ENCODE measurements around the gene CALCB. TPM values are rescaled to one million over a fixed set of nuclear protein-coding genes. Genes with fewer than 3 reads are reported as not detected.

CALCB gene
- total and polyA plus RNA-seq, 2 of the 4 experiments (the other 2 are of a cell fraction): not detected

DNA sequence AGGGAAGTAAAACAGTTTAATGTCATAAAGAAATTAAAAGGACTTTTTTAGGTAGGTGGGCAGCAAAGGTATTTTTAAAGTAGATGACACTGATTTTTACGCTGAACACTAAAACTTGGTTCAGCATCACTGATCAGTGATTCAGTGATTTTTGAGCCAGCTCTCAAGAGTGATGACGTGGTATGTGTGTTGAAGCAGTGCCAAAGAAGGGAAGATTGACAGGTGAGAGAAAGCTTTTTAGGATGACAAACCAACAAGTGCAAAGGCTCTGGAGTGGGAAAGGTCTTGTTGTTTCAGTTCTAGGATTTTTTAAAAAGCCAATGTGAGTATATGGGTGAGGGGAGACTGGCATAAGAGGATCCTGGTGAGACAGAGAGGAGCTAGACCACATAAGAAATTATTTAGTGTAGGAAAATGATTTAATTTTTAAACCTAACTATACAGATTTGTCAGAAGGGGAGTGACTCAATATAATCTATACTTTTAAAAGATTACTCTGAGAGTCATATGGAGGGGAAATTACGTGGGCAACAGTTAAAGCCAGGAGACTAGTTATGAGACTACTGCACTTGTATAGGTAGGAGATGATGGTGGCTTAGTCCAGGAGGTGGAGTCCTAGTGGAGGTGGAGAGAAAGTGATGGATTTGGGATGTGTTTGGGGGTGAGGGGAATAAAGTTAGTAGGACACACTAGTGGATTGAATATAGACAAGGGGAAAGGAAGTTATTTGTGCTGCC, 17.6 kb upstream of the CALCB start:
- Histone ChIP-seq H4K5ac (ENCODE audit: low read depth, low read length) (no peak overlapping the region), H3K4me1 (ENCODE audit: control insufficient read depth, insufficient read depth, low read length) (no peaks in the 10 kb centered on the region), H4K8ac (ENCODE audit: low read depth in 2 of 2, low read length in 2 of 2) (no peak overlapping the region), H3K27ac (ENCODE audit: insufficient read depth, low read length) (no peak overlapping the region), H3K79me1 (ENCODE audit: low read depth in 1 of 2, low read length in 2 of 2) (no peaks in the 10 kb centered on the region), H2BK20ac (ENCODE audit: low read depth, low read length) (no peak overlapping the region), H2AK9ac (replicated peaks; ENCODE audit: low read depth, low read length, poor library complexity) (no peak overlapping the region), H3K4ac (ENCODE audit: low read depth, low read length) (no peak overlapping the region), H2BK5ac (ENCODE audit: low read depth, low read length, poor library complexity, severe bottlenecking) (no peak overlapping the region), H2BK120ac (ENCODE audit: low read depth, low read length) (no peak overlapping the region), H3K9me1 (ENCODE audit: insufficient read depth, low read length) (no peaks in the 10 kb centered on the region), H2BK15ac (ENCODE audit: low read depth, low read length) (no peak overlapping the region), H3K56ac (ENCODE audit: extremely low read depth, insufficient read depth, low read length) (no peak overlapping the region), H3K18ac (ENCODE audit: low read depth, low read length) (no peak overlapping the region), H3K14ac (replicated peaks; ENCODE audit: low read depth, low read length) (no peak overlapping the region), H3K27me3 (ENCODE audit: control insufficient read depth, insufficient read depth, low read length) (no peaks in the 10 kb centered on the region), H3K9ac (ENCODE audit: low read depth, low read length) (no peak overlapping the region), H3K4me2 (ENCODE audit: low read depth, low read length) (no peak overlapping the region), H4K20me1 (ENCODE audit: insufficient read depth, low read length) (no peaks in the 10 kb centered on the region), H3K36me3 (ENCODE audit: control insufficient read depth, insufficient read depth, low read length) (no peaks in the 10 kb centered on the region), H3K4me3 (ENCODE audit: insufficient read depth, low read depth, low read length) (no peak overlapping the region), H2AK5ac (ENCODE audit: low read depth, low read length) (no peak overlapping the region), H2AFZ (replicated peaks; ENCODE audit: low read length, poor library complexity) (no peak overlapping the region), H3K9me3 (ENCODE audit: control insufficient read depth, insufficient read depth, low read length) (no peaks in the 10 kb centered on the region), H4K91ac (ENCODE audit: insufficient read depth, low read depth, low read length) (no peak overlapping the region), H3K23ac (ENCODE audit: low read depth, low read length) (no peak overlapping the region)
- intact Hi-C loops (cut with micrococcal nuclease): no loop called here
- ATAC-seq (ENCODE audit: low read depth) (no peak), DNase-seq (no peak)
- BruUV-seq (replicated peaks): no TSS peak
- in situ Hi-C loops (cut with MboI; ENCODE audit: low sequenced_read_pairs): no loop called here
- dilution Hi-C loops (cut with HindIII; ENCODE audit: low sequenced_read_pairs, unreplicated experiment): no loop called here
- ChIA-PET POLR2A (ENCODE audit: unreplicated experiment) (interaction anchor here (0.5 kb wide), 1 partner anchor 49 kb away, joined by 3 read pairs; no protein-coding TSS in a partner anchor), CTCF (no interaction called here)
- WGBS, 2 experiments (ENCODE audit: extremely low coverage in 2 of 2, insufficient read length in 1 of 2): 49% methylated on average over 2 of the region's 3 CpGs; no CpG with 5 or more reads in 1 of the 2 experiments
- TF ChIP-seq MAFK (IDR thresholded peaks at IDR 0.05; ENCODE audit: low read depth, low read length): no peak
- TF ChIP-seq RAD21 (IDR thresholded peaks at IDR 0.05; ENCODE audit: low read length): no peak
- TF ChIP-seq FOS (IDR thresholded peaks at IDR 0.05; ENCODE audit: low read depth, low read length): no peak
- TF ChIP-seq POLR2A (IDR thresholded peaks at IDR 0.05; ENCODE audit: low read depth, low read length): no peak
- TF ChIP-seq SMC3 (IDR thresholded peaks at IDR 0.05; ENCODE audit: low read depth, low read length): no peak
- TF ChIP-seq, protein P1, sequence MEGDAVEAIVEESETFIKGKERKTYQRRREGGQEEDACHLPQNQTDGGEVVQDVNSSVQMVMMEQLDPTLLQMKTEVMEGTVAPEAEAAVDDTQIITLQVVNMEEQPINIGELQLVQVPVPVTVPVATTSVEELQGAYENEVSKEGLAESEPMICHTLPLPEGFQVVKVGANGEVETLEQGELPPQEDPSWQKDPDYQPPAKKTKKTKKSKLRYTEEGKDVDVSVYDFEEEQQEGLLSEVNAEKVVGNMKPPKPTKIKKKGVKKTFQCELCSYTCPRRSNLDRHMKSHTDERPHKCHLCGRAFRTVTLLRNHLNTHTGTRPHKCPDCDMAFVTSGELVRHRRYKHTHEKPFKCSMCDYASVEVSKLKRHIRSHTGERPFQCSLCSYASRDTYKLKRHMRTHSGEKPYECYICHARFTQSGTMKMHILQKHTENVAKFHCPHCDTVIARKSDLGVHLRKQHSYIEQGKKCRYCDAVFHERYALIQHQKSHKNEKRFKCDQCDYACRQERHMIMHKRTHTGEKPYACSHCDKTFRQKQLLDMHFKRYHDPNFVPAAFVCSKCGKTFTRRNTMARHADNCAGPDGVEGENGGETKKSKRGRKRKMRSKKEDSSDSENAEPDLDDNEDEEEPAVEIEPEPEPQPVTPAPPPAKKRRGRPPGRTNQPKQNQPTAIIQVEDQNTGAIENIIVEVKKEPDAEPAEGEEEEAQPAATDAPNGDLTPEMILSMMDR (conservative IDR thresholded peaks at IDR 0.05; ENCODE audit: low read depth, low read length): no peak
- TF ChIP-seq, protein P2, sequence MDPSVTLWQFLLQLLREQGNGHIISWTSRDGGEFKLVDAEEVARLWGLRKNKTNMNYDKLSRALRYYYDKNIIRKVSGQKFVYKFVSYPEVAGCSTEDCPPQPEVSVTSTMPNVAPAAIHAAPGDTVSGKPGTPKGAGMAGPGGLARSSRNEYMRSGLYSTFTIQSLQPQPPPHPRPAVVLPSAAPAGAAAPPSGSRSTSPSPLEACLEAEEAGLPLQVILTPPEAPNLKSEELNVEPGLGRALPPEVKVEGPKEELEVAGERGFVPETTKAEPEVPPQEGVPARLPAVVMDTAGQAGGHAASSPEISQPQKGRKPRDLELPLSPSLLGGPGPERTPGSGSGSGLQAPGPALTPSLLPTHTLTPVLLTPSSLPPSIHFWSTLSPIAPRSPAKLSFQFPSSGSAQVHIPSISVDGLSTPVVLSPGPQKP (IDR thresholded peaks at IDR 0.05; ENCODE audit: borderline replicate concordance, low read depth, low read length): no peak
- no peak for TF ChIP-seq CEBPB (IDR thresholded peaks at IDR 0.05; ENCODE audit: low read depth, low read length)
- TF ChIP-seq, protein P3, sequence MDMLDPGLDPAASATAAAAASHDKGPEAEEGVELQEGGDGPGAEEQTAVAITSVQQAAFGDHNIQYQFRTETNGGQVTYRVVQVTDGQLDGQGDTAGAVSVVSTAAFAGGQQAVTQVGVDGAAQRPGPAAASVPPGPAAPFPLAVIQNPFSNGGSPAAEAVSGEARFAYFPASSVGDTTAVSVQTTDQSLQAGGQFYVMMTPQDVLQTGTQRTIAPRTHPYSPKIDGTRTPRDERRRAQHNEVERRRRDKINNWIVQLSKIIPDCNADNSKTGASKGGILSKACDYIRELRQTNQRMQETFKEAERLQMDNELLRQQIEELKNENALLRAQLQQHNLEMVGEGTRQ (IDR thresholded peaks at IDR 0.05; ENCODE audit: low read depth, low read length): no peak
- TF ChIP-seq RCOR1 (IDR thresholded peaks at IDR 0.05; ENCODE audit: insufficient replicate concordance, low read length): no peak
- no peak for TF ChIP-seq RFX5 (IDR thresholded peaks at IDR 0.05; ENCODE audit: low read depth, low read length)
- TF ChIP-seq CHD1 (IDR thresholded peaks at IDR 0.05; ENCODE audit: low read depth, low read length): no peak
- TF ChIP-seq MAZ (IDR thresholded peaks at IDR 0.05; ENCODE audit: borderline replicate concordance, low read depth, low read length): no peak
- no peak for TF ChIP-seq NFE2L2 (IDR thresholded peaks at IDR 0.05; ENCODE audit: low read depth, low read length)
- TF ChIP-seq MXI1 (IDR thresholded peaks at IDR 0.05; ENCODE audit: borderline replicate concordance, low read depth, low read length): no peak
- TF ChIP-seq BHLHE40 (IDR thresholded peaks at IDR 0.05; ENCODE audit: low read depth, low read length): no peak
